Panc1 (cell line): Measurements from ENCODE around the gene MAS1L. TPM values are rescaled to one million over a fixed set of nuclear protein-coding genes. Genes with fewer than 3 reads are reported as not detected.

Source experiments
- ATAC-seq: fragments of 200-7000 bp; cut with Tn5 transposase; 2 replicates; pipeline ENCODE4 v1.9.1; 2020; ENCODE audit warnings: mild to moderate bottlenecking, moderate library complexity
- BruUV-seq: library from RNA; stranded (reverse); fragments of 400-500 nt; replicated peaks from 2 replicates; lab custom pipeline; 2021; lab: Mats Ljungman, UMichigan
- CTCF ChIA-PET: fragments of 300-600 bp; sonication (Branson Sonifier 250); formaldehyde crosslinking; loops from one replicate; lab custom pipeline; 2022; ENCODE audit warnings: antibody characterized with exemption; lab: Charles Lee
- POLR2A ChIA-PET: fragments of 300-600 bp; sonication (Branson Sonifier 250); formaldehyde crosslinking; loops from one replicate; lab custom pipeline; 2022; ENCODE audit warnings: antibody characterized with exemption; lab: Charles Lee
- DNase-seq: peaks from one replicate; pipeline ENCODE4 v3.0.0-alpha.2; 2010; ENCODE audit warnings: low read depth, low spot score
- H3K27ac ChIP-seq: 2 replicates; pipeline ENCODE4 v1.5.1; 2011; ENCODE audit warnings: mild to moderate bottlenecking, low read length, inconsistent platforms
- H3K27me3 ChIP-seq: fragments of 200-500 bp; sonication (Bioruptor generic); 2 replicates; pipeline ENCODE4 v1.6.0; 2014; ENCODE audit warnings: low read length, inconsistent platforms; ENCODE audit not compliant: control insufficient read depth, insufficient read depth
- H3K36me3 ChIP-seq: fragments of 200-500 bp; sonication (Bioruptor generic); 2 replicates; pipeline ENCODE4 v1.5.1; 2014; ENCODE audit warnings: inconsistent platforms, mild to moderate bottlenecking, low read length, moderate library complexity; ENCODE audit not compliant: control insufficient read depth, insufficient read depth
- H3K4me1 ChIP-seq: 2 replicates; pipeline ENCODE4 v1.5.1; 2011; ENCODE audit warnings: inconsistent platforms, mild to moderate bottlenecking, low read length, moderate library complexity; ENCODE audit not compliant: control insufficient read depth, insufficient read depth
- H3K4me3 ChIP-seq, 2 experiments: 2 replicates each; pipeline ENCODE4 v1.5.1; 2011 to 2012; ENCODE audit warnings: low read depth in 2 of 2, low read length in 2 of 2, mild to moderate bottlenecking in 2 of 2, inconsistent platforms in 1 of 2, moderate library complexity in 1 of 2
- H3K9me3 ChIP-seq: fragments of 200-500 bp; sonication (Bioruptor generic); 2 replicates; pipeline ENCODE4 v1.5.1; 2014; ENCODE audit warnings: low read depth, mild to moderate bottlenecking, inconsistent platforms, low read length, moderate library complexity; ENCODE audit not compliant: control insufficient read depth, insufficient read depth
- POLR2AphosphoS5 ChIP-seq: IDR thresholded peaks from 2 replicates; pipeline ENCODE4 v1.6.1; 2012; ENCODE audit warnings: mild to moderate bottlenecking, low read depth, low read length, moderate library complexity
- SIN3A ChIP-seq: IDR thresholded peaks from 2 replicates; pipeline ENCODE4 v1.6.1; 2012; ENCODE audit warnings: low read depth, mild to moderate bottlenecking, low read length, moderate library complexity, borderline replicate concordance; ENCODE audit not compliant: insufficient read depth
- TCF7L2 ChIP-seq: IDR thresholded peaks from 2 replicates; pipeline ENCODE4 v1.6.1; 2011; ENCODE audit warnings: mild to moderate bottlenecking, low read depth, low read length, inconsistent platforms
- in situ Hi-C: cut with HindIII; loops from 2 replicates; pipeline ENCODE4 v1.10.0; 2016; ENCODE audit warnings: low sequenced_read_pairs, low pct_unique_long_range_greater_than_20kb
- intact Hi-C: fragments of 100-400 bp; cut with micrococcal nuclease; formaldehyde crosslinking; loops from one replicate; pipeline ENCODE4 v1.10.0; 2022; ENCODE audit not compliant: unreplicated experiment
- total RNA-seq: library from RNA; stranded (reverse); gene quantifications from one replicate; pipeline ENCODE4 v1.2.1, GENCODE V29; 2021; ENCODE audit not compliant: unreplicated experiment
- TF ChIP-seq, protein P1 (sequence below), 2 experiments: IDR thresholded peaks; 2 replicates each; pipeline ENCODE4 v1.6.1; 2011 to 2012; ENCODE audit warnings: low read depth in 2 of 2, control low read depth in 1 of 2, low read length in 1 of 2, mild to moderate bottlenecking in 1 of 2, moderate library complexity in 1 of 2; ENCODE audit not compliant: insufficient read depth in 1 of 2
- TF ChIP-seq, protein P2 (sequence below): fragments of 450-650 bp; IDR thresholded peaks from 2 replicates; pipeline ENCODE4 v1.5.1; 2017; ENCODE audit warnings: mild to moderate bottlenecking

The MAS1L gene
- total RNA-seq, 1 experiment from 2014 or later, result not detected

DNA sequence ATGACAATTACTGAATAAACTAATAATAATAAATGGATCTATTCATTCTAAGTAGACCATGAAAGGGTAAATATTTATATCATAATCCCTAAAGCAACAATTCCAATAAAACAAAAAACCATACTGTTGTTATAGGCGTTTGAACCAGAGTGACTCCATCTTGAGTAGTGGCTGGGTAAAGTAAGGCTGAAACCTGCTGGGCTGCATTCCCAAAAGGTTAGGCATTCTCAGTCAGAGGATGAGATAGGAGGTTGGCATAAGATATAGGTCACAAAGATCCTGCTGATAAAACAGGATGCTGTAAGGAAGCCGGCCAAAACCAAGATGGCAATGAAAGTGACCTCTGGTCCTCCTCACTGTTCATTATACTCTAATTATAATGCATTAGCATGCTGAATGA lies 22.5 kb downstream of the MAS1L start:
- no peak overlapping the region for H3K27ac ChIP-seq

DNA sequence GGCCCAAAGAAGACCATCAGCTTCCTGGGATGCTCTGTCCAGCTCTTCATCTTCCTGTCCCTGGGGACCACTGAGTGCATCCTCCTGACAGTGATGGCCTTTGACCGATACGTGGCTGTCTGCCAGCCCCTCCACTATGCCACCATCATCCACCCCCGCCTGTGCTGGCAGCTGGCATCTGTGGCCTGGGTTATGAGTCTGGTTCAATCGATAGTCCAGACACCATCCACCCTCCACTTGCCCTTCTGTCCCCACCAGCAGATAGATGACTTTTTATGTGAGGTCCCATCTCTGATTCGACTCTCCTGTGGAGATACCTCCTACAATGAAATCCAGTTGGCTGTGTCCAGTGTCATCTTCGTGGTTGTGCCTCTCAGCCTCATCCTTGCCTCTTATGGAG lies 25.7 kb downstream of the MAS1L start:
- no peak for ATAC-seq
- H3K36me3 ChIP-seq, result no peaks in the 10 kb centered on the region
- POLR2A ChIA-PET, result no interaction called here
- no peaks in the 10 kb centered on the region for H3K9me3 ChIP-seq
- DNase-seq, result no peak
- no peaks in the 10 kb centered on the region for H3K4me1 ChIP-seq
- CTCF ChIA-PET, result no interaction called here
- intact Hi-C loops (no loop called here), in situ Hi-C loops (no loop called here)
- no peak overlapping the region for H3K4me3 ChIP-seq
- H3K27me3 ChIP-seq, result peaks cover 11% of the 10 kb centered on the region
- no TSS peak for BruUV-seq
- H3K27ac ChIP-seq, result no peak overlapping the region
- TF ChIP-seq, protein P1, sequence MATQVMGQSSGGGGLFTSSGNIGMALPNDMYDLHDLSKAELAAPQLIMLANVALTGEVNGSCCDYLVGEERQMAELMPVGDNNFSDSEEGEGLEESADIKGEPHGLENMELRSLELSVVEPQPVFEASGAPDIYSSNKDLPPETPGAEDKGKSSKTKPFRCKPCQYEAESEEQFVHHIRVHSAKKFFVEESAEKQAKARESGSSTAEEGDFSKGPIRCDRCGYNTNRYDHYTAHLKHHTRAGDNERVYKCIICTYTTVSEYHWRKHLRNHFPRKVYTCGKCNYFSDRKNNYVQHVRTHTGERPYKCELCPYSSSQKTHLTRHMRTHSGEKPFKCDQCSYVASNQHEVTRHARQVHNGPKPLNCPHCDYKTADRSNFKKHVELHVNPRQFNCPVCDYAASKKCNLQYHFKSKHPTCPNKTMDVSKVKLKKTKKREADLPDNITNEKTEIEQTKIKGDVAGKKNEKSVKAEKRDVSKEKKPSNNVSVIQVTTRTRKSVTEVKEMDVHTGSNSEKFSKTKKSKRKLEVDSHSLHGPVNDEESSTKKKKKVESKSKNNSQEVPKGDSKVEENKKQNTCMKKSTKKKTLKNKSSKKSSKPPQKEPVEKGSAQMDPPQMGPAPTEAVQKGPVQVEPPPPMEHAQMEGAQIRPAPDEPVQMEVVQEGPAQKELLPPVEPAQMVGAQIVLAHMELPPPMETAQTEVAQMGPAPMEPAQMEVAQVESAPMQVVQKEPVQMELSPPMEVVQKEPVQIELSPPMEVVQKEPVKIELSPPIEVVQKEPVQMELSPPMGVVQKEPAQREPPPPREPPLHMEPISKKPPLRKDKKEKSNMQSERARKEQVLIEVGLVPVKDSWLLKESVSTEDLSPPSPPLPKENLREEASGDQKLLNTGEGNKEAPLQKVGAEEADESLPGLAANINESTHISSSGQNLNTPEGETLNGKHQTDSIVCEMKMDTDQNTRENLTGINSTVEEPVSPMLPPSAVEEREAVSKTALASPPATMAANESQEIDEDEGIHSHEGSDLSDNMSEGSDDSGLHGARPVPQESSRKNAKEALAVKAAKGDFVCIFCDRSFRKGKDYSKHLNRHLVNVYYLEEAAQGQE (IDR thresholded peaks at IDR 0.05; ENCODE audit: insufficient read depth in 1 of 2, low read depth in 2 of 2, low read length in 1 of 2), result no peak

More for the DNA sequence above, 22.5 kb downstream of the MAS1L start:
- DNase-seq, result no peak
- BruUV-seq, result no TSS peak
- in situ Hi-C loops (no loop called here), intact Hi-C loops (no loop called here)
- Histone ChIP-seq H3K4me3 (no peak overlapping the region), H3K27me3 (peaks cover 12% of the 10 kb centered on the region), H3K36me3 (no peaks in the 10 kb centered on the region), H3K4me1 (no peaks in the 10 kb centered on the region), H3K9me3 (no peaks in the 10 kb centered on the region)
- CTCF ChIA-PET, result no interaction called here
- no peak for TF ChIP-seq TCF7L2
- TF ChIP-seq, protein P1 (IDR thresholded peaks at IDR 0.05; ENCODE audit: insufficient read depth in 1 of 2, low read depth in 2 of 2, low read length in 1 of 2), result no peak
- TF ChIP-seq, protein P2, sequence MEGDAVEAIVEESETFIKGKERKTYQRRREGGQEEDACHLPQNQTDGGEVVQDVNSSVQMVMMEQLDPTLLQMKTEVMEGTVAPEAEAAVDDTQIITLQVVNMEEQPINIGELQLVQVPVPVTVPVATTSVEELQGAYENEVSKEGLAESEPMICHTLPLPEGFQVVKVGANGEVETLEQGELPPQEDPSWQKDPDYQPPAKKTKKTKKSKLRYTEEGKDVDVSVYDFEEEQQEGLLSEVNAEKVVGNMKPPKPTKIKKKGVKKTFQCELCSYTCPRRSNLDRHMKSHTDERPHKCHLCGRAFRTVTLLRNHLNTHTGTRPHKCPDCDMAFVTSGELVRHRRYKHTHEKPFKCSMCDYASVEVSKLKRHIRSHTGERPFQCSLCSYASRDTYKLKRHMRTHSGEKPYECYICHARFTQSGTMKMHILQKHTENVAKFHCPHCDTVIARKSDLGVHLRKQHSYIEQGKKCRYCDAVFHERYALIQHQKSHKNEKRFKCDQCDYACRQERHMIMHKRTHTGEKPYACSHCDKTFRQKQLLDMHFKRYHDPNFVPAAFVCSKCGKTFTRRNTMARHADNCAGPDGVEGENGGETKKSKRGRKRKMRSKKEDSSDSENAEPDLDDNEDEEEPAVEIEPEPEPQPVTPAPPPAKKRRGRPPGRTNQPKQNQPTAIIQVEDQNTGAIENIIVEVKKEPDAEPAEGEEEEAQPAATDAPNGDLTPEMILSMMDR, result no peak
- no peak for TF ChIP-seq SIN3A
- no peak for TF ChIP-seq POLR2AphosphoS5
- no peak for ATAC-seq
- POLR2A ChIA-PET, result no interaction called here
